Skeletal muscle cell (primary cell): ENCODE measurements around the gene CELSR1.
"Not testable (repeated sequence)": the region's sequence is repeated elsewhere in the genome, so short reads cannot be mapped to it uniquely, and the experiment has no call there.

Experiments used
- DNase-seq: peaks from one replicate; pipeline ENCODE4 v3.0.0-alpha.2; 2010; ENCODE audit warnings: low read depth
- H3K4me3 ChIP-seq: 2 replicates; pipeline ENCODE4 v1.5.1; 2011; ENCODE audit warnings: low read depth, mild to moderate bottlenecking, control low read depth, low read length, moderate library complexity

The CELSR1 gene

DNA sequence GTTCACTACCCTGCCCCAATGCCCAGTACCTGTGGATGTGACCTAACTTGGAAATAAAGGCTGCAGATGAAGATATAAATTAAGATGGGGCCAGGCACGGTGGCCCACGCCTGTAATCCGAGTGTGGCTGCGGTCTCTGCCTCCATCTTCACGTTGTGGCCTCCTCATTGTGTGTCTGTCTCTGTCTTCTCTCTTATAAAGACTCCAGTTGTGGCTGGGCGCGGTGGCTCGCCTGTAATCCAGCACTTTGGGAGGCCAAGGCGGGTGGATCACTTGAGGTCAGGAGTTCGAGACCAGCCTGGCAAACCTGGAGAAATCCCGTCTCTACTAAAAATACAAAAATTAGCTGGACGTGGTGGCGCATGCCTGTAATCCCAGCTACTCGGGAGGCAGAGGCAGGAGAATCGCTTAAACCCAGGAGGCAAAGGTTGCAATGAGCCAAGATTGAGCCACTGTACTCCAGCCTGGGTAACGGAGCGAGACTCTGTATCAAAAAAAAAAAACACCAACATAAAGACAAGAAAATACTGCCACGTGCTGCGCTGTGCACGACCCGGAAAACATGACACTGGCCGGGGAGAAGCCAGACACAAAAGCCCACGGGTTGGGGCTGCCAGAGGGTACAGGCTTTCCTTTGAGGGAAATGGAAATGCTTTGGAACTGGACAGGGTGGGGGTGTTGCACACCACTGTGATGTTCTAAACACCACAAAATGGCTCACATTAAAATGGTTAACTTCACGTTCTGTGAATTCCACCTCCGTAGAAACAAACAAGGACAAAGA, 18.7 kb downstream of the CELSR1 start:
- DNase-seq, result no peak
- no peak overlapping the region for H3K4me3 ChIP-seq

DNA sequence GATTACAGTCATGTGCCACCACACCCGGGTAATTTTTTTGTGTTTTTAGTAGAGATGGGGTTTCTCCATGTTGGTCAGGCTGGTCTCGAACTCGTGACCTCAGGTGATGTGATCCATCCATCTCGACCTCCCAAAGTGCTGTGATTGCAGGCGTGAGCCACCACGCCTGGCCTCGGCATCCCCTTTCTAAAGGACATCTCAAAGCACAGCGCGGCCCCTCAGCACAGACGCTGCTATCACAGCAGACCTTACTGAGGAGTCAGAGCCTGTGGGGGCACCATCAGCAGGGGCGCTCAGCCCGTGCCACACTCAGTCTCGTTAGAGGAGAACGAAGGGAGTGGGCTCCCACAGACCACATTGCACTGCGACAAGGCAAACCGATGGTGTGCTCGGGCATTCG, 19.4 kb downstream of the CELSR1 start:
- DNase-seq, result no peak
- H3K4me3 ChIP-seq, result no peak overlapping the region

DNA sequence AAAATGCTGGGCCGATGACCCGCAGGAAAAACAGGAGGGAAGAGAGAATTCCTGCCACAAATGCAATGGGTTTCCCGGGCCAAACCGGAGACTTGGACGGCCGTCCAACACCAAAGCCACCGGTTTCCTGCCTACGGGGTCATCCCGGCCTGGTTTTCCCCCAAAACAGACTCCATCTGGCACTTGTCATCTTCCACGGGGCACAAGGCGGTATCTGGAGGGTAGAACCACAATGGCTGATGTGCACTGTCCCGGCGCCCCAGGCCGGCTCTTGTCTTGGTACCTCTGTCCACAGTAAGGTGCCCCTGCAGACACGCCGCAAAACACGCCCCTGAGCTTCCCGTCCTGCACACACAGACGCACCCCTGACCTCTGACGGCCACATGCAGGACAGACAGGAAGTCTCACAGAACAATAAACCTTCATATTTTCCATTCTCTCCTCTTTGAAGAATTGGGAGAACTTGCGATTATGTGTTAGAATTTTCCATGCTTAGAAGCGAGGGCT, 20.1 kb downstream of the CELSR1 start:
- H3K4me3 ChIP-seq, result no peak overlapping the region
- DNase-seq, result no peak

DNA sequence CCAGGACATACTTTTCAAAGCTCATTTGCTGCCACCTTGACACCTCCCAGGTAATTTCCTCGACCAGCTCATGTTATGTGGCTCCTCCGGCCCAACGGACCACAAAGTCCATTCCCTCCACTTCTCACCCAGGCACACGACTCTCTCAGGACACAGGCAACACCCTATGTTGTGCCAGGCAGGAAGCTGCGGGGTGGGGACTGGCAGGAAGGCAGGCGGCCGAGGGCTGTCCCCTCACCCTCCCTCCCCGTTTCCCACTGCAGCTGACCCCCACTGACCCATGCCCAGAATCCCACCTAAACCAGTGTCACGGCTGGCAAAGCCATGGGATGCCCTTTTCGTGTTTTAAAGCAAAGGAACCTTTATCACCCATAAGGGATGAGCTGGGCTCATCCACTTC, 20.8 kb downstream of the CELSR1 start:
- no peak for DNase-seq
- H3K4me3 ChIP-seq, result no peak overlapping the region

DNA sequence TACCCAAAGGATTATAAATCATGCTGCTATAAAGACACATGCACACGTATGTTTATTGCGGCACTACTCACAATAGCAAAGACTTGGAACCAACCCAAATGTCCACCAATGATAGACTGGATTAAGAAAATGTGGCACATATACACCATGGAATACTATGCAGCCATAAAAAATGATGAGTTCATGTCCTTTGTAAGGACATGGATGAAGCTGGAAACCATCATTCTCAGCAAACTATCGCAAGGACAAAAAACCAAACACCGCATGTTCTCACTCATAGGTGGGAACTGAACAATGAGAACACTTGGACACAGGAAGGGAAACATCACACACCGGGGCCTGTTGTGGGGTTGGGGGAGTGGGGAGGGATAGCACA, 21.3 kb downstream of the CELSR1 start:
- not testable (repeated sequence) for H3K4me3 ChIP-seq, DNase-seq

DNA sequence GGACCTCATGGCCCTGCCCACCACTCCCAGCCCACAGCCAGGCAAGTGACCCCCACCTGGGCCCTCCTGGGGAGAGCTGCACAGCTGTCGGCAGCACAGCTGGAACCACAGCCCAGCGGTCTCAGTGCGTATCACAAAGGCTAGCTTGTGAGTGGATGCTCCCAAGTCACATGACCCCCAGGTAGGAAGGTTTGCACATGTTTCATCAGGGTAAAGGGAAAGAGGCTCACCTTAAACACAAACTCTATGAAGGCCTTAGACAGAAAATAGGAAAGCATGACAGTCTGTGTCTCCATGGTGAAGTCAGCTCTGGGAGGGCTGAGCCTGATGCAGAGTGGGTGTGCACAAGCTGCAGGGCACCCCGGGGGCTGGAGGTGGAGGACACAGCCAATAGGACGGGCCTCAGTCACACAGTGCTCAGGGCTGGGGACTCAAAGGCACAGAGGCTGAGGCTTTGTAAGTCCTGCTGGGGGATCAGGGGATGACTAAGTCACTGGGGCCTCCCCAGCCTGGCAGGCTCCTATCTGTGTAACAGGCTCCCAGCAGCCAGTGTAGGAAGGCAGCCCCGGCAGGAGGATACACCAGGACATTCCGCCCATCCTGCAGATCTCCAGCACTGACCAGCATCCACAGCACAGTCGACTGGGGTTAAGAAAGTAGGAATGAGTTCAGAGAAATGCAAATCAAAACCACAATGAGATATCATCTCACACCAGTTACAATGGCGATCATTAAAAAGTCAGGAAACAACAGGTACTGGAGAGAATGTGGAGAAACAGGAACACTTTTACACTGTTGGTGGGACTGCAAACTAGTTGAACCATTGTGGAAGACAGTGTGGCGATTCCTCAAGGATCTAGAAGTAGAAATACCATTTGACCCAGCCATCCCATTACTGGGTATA, 22.0 kb downstream of the CELSR1 start:
- H3K4me3 ChIP-seq, result no peak overlapping the region
- DNase-seq, result no peak

DNA sequence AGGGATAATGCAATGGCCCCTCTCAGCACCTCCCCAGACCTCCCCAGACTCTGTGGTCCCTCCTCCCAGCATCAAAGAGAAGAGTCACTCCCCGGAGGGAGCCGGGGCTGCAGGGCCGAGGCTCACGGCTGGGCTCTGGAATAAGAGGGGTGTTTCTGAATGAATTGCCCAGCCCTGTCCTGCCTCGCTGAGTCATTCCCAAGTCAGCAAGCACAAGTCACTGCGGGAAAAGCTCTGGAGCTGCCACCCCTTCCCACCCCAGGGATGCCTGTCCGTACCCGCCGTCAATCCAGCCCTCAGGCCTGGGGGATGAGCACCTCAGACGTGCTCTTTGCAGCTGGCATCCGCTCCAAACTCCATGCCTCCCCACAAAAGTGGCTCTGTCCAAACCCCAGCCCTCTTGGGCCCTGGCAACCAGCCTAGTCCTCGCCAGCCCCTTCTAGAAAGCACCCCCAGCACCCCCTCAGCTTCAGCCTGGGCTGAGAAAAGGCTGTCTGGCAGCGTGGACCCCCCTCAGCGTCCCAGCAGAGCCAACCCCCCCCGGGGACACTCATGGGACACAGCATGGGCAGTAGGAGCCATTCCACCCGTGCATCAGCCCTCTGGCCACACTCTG, 22.7 kb downstream of the CELSR1 start:
- no peak for DNase-seq
- no peak overlapping the region for H3K4me3 ChIP-seq

DNA sequence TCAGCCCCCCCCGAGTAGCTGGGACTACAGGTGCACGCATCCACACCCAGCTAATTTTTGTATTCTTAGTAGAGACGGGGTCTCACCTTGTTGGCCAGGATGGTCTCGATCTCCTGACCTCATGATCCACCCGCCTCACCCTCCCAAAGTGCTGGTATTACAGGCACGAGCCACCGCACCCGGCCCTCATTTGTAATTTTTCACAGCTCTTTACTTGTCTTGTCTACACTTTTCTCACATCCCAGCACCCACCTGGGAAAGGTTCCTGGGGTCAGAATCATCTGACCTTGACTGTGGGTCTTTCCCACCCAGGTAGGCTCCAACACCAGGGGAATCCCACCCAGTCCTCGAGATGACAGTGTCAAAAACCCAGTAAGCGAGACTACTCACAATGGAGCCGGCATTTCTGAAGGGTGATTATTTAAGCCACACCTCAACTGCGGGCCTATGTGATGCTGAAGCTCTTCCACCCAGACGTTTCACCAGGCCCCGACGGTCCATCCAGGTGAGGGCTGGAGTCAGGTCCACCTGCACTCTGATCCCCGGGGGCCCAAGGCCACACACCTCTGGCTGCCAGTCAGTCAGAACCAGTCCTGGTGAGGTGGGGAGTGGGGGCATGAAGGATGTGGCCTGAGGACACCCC, 23.4 kb downstream of the CELSR1 start:
- DNase-seq, result no peak
- no peak overlapping the region for H3K4me3 ChIP-seq

DNA sequence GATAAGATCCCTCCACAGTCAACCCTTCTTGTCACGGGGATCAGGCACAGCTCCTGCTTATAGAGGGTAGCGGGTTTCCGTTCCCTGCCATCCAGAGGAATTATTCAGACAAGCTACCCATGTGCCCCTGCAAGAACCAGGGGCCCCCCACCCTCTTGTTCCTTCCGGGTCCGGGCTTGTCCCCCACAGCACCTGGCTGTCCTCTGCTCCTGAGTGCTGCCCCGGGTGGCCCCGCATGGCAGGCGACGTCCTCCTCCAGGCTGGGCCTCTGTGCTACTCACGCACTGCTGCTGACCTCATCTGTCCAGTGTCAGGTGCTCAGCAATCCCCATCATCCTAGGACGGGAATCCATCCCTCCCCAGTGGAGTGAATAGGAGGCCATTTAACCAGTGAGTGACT, 24.7 kb downstream of the CELSR1 start:
- no peak overlapping the region for H3K4me3 ChIP-seq
- DNase-seq, result no peak

DNA sequence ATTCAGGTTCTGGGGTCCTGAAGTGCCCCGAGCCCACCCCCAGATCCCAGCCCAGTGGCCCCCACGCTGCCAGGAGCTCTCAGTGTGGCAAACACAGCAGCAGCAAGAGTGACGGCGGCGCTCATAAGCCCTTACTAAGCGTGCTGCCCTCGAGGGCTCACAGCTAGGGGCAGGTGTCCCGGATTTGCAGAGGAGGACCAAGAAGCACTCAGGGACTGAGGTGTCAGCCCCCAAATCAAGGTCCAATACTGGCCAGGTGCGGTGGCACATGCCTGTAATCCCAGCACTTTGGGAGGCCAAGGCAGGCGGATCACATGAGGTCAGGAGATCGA, 25.4 kb downstream of the CELSR1 start:
- no peak overlapping the region for H3K4me3 ChIP-seq
- no peak for DNase-seq

DNA sequence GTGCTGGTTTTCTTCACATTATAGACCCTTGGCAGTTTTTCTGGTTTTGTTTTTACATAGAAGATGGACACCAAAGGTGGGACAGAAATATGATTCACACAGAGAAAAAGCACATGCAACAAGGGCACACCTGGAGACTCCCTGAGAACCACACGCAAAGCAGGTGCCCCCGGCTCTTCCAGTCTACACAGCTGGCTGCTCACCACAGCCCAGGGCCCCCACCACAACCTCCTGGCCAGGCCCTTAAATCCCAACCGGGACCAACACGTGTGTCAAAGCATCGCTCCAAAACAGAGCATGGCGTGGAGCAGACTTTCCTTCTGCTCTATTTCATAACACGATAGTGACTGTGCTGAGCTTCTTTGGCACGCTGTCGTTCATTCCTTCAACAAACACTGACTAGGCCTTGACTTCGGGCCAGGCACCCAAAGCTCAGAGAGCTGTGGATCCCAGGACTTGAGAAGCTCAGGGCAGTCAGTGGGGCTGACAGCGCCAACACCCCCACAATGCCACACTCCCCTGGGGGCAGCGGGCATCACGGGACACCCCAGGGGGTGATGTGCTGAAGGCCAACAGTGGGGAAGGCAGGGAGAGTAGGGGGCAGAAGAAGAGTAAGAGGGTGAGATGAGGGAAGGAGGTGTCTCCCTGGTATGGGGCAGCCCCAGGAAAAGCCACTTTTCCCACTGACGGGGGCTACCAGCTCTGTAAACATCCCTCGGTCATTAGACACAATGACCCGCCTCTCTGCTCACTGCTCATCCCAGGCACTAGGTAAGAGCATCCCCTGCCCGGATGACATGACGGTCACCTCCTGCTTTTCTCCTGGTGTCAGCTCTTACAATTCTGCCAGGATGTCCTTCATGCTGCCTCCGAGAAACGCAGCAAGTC, 26.0 kb downstream of the CELSR1 start:
- no peak for DNase-seq
- no peak overlapping the region for H3K4me3 ChIP-seq

DNA sequence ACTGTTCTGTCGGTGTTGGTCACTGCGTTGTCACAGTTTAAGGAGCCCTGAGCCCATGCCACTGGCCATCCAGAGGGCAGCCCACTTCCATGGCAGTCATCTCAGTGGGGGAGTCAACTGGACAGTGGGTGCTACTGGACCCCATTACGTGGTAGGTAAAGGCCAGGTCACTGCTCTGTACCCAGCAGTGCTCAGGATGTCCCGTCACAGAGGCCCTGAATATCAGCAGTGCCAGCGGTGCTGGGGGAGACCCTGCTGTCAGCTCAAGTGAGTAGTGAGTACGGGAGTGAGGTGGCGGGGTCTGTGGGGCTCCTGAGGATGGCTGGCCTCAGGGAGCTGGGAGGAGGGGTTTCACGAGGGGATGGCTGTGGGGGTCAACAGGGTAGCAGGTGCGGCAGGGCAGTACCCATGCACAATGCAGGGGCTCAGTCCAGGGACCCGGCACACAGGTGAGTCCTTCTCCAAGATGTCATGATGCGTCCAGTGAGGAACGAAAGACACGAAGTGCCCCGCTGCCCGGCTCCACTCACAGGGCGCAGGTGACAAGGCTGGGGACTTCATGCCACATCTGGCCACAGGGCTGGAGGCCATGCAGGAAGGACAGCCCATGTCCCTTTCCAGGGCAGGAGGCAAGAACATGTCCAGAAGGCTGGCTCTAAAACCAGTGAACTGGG, 27.9 kb downstream of the CELSR1 start:
- no peak for DNase-seq

DNA sequence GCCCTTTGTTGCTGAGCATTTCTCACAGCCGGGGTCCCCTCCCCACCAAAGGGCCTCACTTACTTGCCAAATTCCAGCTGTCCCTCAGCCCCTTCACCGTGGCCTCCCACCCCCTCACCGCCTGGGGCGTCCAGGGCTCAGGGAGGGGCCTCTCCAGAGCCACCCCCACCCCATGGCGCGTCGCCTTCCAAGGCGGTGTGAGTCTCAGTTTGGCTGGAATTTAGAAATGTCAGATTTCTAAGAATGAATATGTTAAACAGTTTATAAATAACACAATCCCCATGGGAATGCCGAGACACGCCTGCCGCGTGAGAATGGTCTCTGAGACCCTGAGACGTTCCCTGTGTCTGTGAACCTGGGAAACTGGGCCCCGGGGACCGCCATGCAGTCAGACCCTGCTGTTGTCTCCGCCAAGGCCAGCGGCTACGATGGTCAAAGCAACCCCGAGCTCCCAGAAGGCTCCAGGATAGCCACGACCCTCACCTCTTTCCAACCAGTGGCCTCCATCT, 28.9 kb downstream of the CELSR1 start:
- DNase-seq, result no peak
- no peak overlapping the region for H3K4me3 ChIP-seq

More for the DNA sequence above, 27.9 kb downstream of the CELSR1 start:
- no peak overlapping the region for H3K4me3 ChIP-seq

DNA sequence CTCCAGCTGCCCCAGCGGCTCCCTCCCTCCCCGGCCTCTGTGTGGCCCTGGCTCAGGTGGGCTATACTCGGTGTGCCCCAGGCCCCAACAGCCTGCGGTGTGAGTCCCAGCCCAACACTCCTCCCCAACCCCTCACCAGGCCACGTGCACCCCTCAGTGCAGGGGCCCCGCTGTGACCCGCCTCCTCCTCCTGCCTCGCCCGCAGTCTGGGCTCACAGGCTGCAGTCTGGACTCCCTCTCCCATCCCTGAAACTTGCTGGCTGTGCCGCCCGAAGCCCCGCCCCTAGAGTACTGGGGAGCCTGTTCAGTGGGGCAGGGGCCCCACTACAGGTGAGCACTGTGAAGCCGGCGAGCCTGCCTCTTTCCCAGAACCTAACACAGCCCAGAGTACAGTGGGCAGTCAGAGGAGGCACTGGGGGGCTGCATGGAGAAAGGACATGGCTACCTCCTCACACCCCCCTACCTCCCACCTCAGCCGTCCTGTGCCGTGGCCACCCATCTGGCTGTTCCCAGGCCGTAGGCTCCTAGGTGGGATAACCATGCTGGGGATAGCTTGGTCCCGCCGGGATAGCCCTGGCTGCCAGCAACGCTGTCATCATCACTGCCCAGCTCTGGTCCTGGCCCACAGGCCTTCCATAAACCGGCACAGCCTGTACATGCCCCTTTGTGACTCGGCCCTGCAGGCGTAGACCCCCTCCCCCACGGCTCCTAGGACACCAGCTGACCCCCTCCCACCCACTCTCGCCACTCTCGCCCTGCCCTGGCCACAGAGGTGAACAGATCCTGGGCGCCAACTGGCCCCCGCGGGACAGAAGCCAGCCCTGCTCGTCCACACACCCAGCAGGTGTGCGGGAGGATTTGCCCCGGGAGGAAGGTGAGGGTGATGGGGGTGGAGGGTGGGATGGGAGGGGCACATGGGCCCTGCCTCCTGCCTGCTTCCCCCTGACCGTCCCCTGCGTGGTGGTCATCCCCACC, 29.7 kb downstream of the CELSR1 start:
- H3K4me3 ChIP-seq, result no peak overlapping the region
- DNase-seq, result no peak

DNA sequence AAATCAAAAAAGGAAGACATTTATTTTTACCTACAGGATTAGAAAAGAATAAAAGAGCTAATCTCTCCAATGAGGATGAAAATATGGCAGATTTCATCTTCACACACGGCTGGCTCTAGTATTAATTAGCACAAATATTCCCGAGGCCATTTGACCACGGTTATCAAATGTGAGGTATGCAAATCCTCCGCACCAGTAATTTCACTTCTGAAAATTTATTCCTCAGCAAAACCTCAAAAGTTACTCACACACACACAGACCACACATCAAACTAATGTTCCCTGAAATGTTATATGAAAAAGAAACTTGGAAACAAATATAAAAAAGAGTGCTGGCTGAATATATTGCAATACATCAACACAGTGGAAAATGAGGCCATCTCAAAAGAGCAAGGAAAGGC, 32.8 kb downstream of the CELSR1 start:
- H3K4me3 ChIP-seq, result no peak overlapping the region
- no peak for DNase-seq

DNA sequence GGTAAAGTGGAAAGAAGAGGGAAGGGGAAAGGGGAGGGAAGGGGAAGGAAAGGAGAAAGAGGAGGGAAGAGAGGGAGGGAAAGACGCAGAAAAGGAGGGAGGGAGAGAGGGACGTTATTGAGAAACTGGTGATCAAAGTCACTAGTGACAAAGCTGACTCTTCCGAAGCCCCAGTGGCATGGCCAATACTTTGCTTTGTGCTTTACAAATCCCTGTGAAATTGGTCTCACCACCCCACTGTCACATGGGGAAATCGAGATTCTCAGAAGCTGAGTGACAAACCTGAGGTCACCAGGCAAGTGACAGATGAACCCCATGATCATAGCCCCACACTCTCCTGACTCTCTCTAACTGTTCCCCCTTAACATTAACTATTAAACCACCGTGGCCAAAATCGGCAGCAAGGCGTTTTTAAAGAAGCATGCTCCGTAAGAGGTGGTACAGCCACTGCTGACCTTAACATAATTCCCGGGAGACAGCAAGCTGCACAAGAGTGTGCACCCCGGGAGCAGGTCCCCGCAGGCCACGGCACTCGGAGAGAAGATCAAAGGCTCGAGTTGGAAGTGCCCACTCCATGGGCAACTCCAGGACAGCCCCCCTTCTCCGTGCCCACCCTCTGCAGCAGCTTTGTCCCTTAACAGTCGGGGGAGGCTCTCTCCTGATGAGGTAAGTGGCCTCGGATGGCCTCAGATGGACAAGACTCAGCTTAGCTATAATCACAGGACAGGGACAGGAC, 34.8 kb downstream of the CELSR1 start:
- no peak overlapping the region for H3K4me3 ChIP-seq
- no peak for DNase-seq
